Activated CD8-positive, alpha-beta memory T cell treated with anti-CD3 and anti-CD28 coated beads, Interleukin-2, amount 10 ng/mL, durations not matched to agents 7 days and 5 days (primary cell): Measurements from ENCODE around the gene TMEM270. TPM values are rescaled to one million over a fixed set of nuclear protein-coding genes. Genes with fewer than 3 reads are reported as not detected.

Source experiments
- ATAC-seq: fragments of 150-1000 bp; cut with Tn5 transposase; one replicate; pipeline ENCODE4 v1.10.0; 2021; ENCODE audit warnings: moderate library complexity
- CTCF ChIA-PET: fragments of 350-600 bp; sonication (Branson Sonifier 250); formaldehyde crosslinking; loops from one replicate; lab custom pipeline; 2021; ENCODE audit warnings: antibody characterized with exemption; lab: Charles Lee
- DNase-seq: peaks from one replicate; pipeline ENCODE4 v3.0.0-alpha.2; 2020
- H3K27ac Mint-ChIP-seq: one replicate; pipeline ENCODE4 v1.8.0; 2021; ENCODE audit warnings: mild to moderate bottlenecking, mixed read lengths
- H3K27me3 Mint-ChIP-seq: one replicate; pipeline ENCODE4 v1.8.0; 2021; ENCODE audit warnings: mixed read lengths
- H3K36me3 Mint-ChIP-seq: one replicate; pipeline ENCODE4 v1.8.0; 2021; ENCODE audit warnings: mild to moderate bottlenecking, mixed read lengths
- H3K4me1 Mint-ChIP-seq: one replicate; pipeline ENCODE4 v1.8.0; 2021; ENCODE audit warnings: mixed read lengths
- H3K4me3 Mint-ChIP-seq: one replicate; pipeline ENCODE4 v1.8.0; 2021; ENCODE audit warnings: mild to moderate bottlenecking, moderate library complexity, mixed read lengths
- H3K9me3 Mint-ChIP-seq: one replicate; pipeline ENCODE4 v1.8.0; 2022; ENCODE audit warnings: low read depth, mixed read lengths
- total RNA-seq, 2 experiments: library from RNA; stranded (reverse); gene quantifications; one replicate each; pipeline ENCODE4 v1.2.3, GENCODE V29; 2021

TMEM270 gene
- total RNA-seq, 2 experiments from 2014 or later, result not detected

GRCh38 chr7:73851410-73852338 lies 9.3 kb upstream of the TMEM270 start:
- ATAC-seq, result peak; percentile 85
- Mint-ChIP-seq H3K4me1 (peaks cover 33% of the 10 kb centered on the region), H3K27me3 (peaks cover 27% of the 10 kb centered on the region), H3K36me3 (no peaks in the 10 kb centered on the region), H3K4me3 (no peak overlapping the region), H3K9me3 (no peaks in the 10 kb centered on the region), H3K27ac (peak overlapping the region; percentile 49)
- peak; percentile 53 for DNase-seq
- CTCF ChIA-PET, result no interaction called here

GRCh38 chr7:73852500-73852899 lies 8.5 kb upstream of the TMEM270 start:
- no peak for ATAC-seq
- DNase-seq, result no peak
- peaks cover 30% of the 10 kb centered on the region for H3K27me3 Mint-ChIP-seq
- CTCF ChIA-PET, result no interaction called here
- H3K27ac Mint-ChIP-seq, result no peak overlapping the region
- H3K4me1 Mint-ChIP-seq, result peaks cover 35% of the 10 kb centered on the region
- no peaks in the 10 kb centered on the region for H3K36me3 Mint-ChIP-seq
- H3K9me3 Mint-ChIP-seq, result no peaks in the 10 kb centered on the region
- no peak overlapping the region for H3K4me3 Mint-ChIP-seq

DNA sequence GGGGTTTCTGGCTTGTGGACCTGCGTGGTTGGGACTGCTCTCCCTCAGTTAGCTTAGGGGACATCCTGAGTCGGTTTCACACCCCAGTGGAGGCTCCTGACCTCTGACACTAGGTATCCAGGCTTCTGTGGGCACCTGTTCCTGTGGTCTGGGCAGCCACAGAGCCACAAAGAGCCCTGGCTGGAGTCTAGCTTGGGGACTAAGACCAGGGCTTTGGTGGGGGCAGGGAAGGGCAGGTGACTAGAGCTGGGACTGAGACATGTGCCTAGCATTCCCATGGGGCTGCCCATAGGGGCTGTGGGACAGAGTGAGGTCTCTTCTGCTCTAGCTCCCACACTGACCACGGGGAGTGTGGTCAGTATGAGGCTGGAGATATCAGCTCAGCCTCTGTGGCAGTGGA lies 4.0 kb upstream of the TMEM270 start:
- CTCF ChIA-PET, result interaction anchor here (1.1 to 3.8 kb wide), 7 partner anchors 14 to 169 kb away, joined by 3 to 40 read pairs (median 3); partner anchors contain the start of gene METTL27
- peaks cover 31% of the 10 kb centered on the region for H3K27me3 Mint-ChIP-seq
- H3K9me3 Mint-ChIP-seq, result no peaks in the 10 kb centered on the region
- H3K4me3 Mint-ChIP-seq, result no peak overlapping the region
- H3K4me1 Mint-ChIP-seq, result peaks cover 14% of the 10 kb centered on the region
- H3K36me3 Mint-ChIP-seq, result no peaks in the 10 kb centered on the region
- DNase-seq (no peak), ATAC-seq (no peak)
- no peak overlapping the region for H3K27ac Mint-ChIP-seq

GRCh38 chr7:73858807-73859206 lies 2.2 kb upstream of the TMEM270 start:
- H3K4me1 Mint-ChIP-seq, result peaks cover 11% of the 10 kb centered on the region
- CTCF ChIA-PET, result no interaction called here
- H3K9me3 Mint-ChIP-seq, result no peaks in the 10 kb centered on the region
- DNase-seq (no peak), ATAC-seq (no peak)
- H3K4me3 Mint-ChIP-seq, result no peak overlapping the region
- H3K36me3 Mint-ChIP-seq, result no peaks in the 10 kb centered on the region
- H3K27ac Mint-ChIP-seq, result no peak overlapping the region
- H3K27me3 Mint-ChIP-seq, result peaks cover 23% of the 10 kb centered on the region

DNA sequence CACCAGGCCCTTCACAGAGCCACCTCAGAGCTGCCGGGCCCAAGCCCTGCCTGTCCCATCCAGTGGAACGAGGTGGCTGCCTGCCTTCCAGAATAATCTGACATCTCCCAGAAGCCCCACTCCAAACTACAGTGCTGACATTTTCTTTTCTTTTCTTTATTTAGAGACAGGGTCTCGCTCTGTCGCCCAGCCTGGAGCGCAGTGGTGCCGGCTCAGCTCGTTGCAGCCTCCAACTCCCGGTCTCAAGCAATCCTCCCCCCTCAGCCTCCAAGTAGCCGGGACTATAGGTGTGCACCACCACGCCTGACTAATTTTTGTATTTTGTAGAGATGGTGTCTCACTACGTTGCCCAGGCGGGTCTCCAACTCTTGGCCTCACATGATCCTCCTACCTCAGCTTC lies 346 bp downstream of the TMEM270 start:
- Mint-ChIP-seq H3K4me3 (no peak overlapping the region), H3K27me3 (peaks cover 14% of the 10 kb centered on the region), H3K27ac (no peak overlapping the region), H3K9me3 (no peaks in the 10 kb centered on the region), H3K4me1 (peaks cover 3% of the 10 kb centered on the region), H3K36me3 (no peaks in the 10 kb centered on the region)
- CTCF ChIA-PET, result no interaction called here
- DNase-seq, result no peak
- ATAC-seq, result no peak

DNA sequence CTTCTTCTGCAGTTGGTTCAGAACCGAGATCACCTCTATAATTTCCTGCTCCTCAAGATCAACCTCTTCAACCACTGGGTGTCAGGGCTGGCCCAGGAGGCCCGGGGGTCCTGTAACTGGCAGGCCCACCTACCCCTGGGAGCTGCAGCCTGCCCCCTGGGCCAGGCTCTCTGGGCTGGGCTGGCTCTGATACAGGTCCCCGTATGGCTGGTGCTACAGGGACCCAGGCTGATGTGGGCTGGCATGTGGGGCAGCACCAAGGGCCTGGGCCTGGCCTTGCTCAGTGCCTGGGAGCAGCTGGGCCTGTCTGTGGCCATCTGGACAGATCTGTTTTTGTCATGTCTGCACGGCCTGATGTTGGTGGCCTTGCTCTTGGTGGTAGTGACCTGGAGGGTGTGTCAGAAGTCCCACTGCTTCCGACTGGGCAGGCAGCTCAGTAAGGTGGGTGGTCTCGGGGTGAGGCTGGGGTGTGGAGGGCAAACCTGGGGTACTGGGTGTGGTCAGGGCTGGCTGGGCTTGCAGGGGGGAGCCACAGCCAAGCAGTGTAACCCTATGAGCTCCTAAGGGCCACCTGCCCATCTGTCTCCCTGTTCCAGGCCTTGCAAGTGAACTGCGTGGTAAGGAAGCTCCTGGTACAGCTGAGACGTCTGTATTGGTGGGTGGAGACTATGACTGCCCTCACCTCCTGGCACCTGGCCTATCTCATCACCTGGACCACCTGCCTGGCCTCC lies 4.2 kb downstream of the TMEM270 start:
- Mint-ChIP-seq H3K27me3 (peaks cover 3% of the 10 kb centered on the region), H3K4me3 (no peak overlapping the region), H3K36me3 (no peaks in the 10 kb centered on the region), H3K27ac (no peak overlapping the region), H3K4me1 (no peaks in the 10 kb centered on the region), H3K9me3 (no peaks in the 10 kb centered on the region)
- DNase-seq, result no peak
- CTCF ChIA-PET, result interaction anchor here (0.6 to 1.4 kb wide), 5 partner anchors 9 to 521 kb away, joined by 3 to 5 read pairs (median 3); partner anchors contain the start of gene ELN
- no peak for ATAC-seq

DNA sequence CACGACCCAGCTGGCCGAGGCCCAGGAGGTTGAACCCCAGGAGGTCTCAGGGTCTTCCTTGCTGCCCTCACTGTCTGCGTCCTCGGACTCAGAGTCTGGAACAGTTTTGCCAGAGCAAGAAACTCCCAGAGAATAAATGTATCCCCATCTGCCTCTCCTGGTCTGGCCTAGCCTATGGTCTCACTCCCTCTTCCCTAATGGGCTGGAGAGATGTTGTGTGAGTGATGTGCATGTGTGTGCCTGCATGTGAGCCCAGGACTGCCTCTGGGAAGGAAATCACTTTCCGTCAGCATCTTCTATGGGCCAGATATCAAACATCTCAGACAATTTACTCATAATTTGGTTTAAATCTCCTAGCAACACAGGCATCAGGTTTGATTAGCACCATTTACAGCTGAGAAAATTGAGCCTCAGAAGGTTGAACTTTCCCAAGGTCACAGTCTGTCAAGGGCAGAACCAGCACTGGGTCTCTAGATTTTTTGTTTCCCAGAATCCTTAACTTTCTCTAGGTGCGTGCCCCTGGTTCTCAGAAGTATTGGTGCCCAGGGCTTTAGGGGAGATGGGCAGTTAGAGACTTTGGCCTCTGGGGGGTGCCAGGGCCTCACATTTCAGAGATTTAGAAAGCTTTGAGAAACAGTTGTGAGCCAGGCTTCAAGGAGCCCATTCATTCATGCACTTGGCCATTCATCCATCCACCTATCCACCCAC lies 4.9 kb downstream of the TMEM270 start:
- H3K4me1 Mint-ChIP-seq, result no peaks in the 10 kb centered on the region
- H3K27ac Mint-ChIP-seq, result no peak overlapping the region
- ATAC-seq (peak; percentile 42), DNase-seq (no peak)
- CTCF ChIA-PET, result interaction anchor here (1.2 to 1.4 kb wide), 3 partner anchors 10 to 161 kb away, joined by 3 to 5 read pairs (median 4); partner anchors contain the start of gene ELN
- H3K36me3 Mint-ChIP-seq, result no peaks in the 10 kb centered on the region
- H3K9me3 Mint-ChIP-seq, result no peaks in the 10 kb centered on the region
- no peak overlapping the region for H3K4me3 Mint-ChIP-seq
- peaks cover 3% of the 10 kb centered on the region for H3K27me3 Mint-ChIP-seq

- CTCF ChIA-PET, result interaction anchor here (1.4 kb wide), 1 partner anchor 161 kb away, joined by 5 read pairs; the partner anchor contains the start of gene ELN
- Mint-ChIP-seq H3K4me1 (no peaks in the 10 kb centered on the region), H3K36me3 (no peaks in the 10 kb centered on the region), H3K4me3 (no peak overlapping the region), H3K27me3 (peaks cover 1% of the 10 kb centered on the region), H3K27ac (no peak overlapping the region), H3K9me3 (no peaks in the 10 kb centered on the region)
- DNase-seq (no peak), ATAC-seq (no peak)
These were observed 5.4 kb downstream of the TMEM270 start for GRCh38 chr7:73866446-73866767.

- Mint-ChIP-seq H3K36me3 (no peaks in the 10 kb centered on the region), H3K4me3 (no peak overlapping the region), H3K4me1 (no peaks in the 10 kb centered on the region), H3K27ac (no peak overlapping the region), H3K9me3 (no peaks in the 10 kb centered on the region), H3K27me3 (no peaks in the 10 kb centered on the region)
- CTCF ChIA-PET, result interaction anchor here (1.1 kb wide), 1 partner anchor 14 kb away, joined by 6 read pairs; no protein-coding TSS in a partner anchor
- no peak for DNase-seq
- ATAC-seq, result no peak
These were observed 8.2 kb downstream of the TMEM270 start for GRCh38 chr7:73869011-73869798.

GRCh38 chr7:73870041-73870492 lies 9.1 kb downstream of the TMEM270 start:
- no peak for ATAC-seq
- no peak overlapping the region for H3K4me3 Mint-ChIP-seq
- H3K27me3 Mint-ChIP-seq, result no peaks in the 10 kb centered on the region
- no peak overlapping the region for H3K27ac Mint-ChIP-seq
- CTCF ChIA-PET, result interaction anchor here (1.1 kb wide), 1 partner anchor 15 kb away, joined by 6 read pairs; no protein-coding TSS in a partner anchor
- DNase-seq, result no peak
- H3K9me3 Mint-ChIP-seq, result no peaks in the 10 kb centered on the region
- no peaks in the 10 kb centered on the region for H3K4me1 Mint-ChIP-seq
- no peaks in the 10 kb centered on the region for H3K36me3 Mint-ChIP-seq

DNA sequence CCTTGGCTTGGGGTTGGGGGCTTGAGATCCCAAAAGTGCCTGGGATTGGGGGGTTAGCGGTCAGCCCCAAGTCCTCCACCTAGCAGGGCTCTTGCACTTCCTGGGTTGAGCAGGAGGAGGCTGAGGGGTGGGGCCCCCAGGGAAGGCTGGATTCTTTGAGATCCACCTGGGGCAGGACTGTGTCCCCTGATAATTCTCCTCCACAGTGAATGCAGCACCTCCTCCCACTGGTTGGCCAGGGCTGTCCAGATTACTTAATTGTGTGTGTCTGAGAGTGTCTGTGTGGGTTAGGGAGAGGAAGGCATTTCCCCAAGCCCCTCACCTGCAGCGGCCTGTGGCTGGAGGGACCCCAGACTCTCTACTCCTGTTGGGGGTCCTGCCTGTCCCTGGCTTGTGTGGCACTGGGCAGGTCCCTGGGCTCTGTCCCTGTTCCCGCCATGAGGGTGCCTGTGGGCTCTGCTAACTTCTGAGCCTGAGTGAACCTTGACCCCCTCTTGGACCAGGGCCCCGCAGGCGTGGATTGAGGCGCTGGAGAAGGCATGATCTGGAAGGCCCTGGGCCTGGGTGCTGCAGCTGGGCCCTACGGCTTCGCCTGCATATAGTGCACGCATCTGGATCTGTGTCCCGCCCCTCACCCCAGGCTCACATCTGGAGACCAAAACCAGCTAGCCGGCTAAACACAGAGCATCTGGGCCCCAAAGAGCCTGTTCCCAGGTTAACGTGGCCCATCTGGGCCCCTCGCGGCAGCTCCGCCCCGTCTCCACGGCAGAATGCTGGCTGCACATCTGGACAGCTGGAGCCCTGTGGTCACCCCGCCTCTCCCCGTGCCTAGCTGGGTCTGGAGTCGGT lies 10.4 kb downstream of the TMEM270 start:
- H3K4me1 Mint-ChIP-seq, result no peaks in the 10 kb centered on the region
- DNase-seq, result no peak
- no peak for ATAC-seq
- no peak overlapping the region for H3K4me3 Mint-ChIP-seq
- CTCF ChIA-PET, result interaction anchor here (1.1 kb wide), 1 partner anchor 15 kb away, joined by 3 read pairs; no protein-coding TSS in a partner anchor
- H3K36me3 Mint-ChIP-seq, result no peaks in the 10 kb centered on the region
- H3K27ac Mint-ChIP-seq, result no peak overlapping the region
- H3K27me3 Mint-ChIP-seq, result no peaks in the 10 kb centered on the region
- no peaks in the 10 kb centered on the region for H3K9me3 Mint-ChIP-seq
